HG02623 (cell line): Measurements from ENCODE around the gene GNAO1.
"Not testable (repeated sequence)": the region's sequence is repeated elsewhere in the genome, so short reads cannot be mapped to it uniquely, and the experiment has no call there.

Source experiments
- ATAC-seq: cut with Tn5 transposase; IDR thresholded peaks from one replicate; pipeline ENCODE4 v1.9.1; 2021; ENCODE audit warnings: moderate library complexity; ENCODE audit not compliant: unreplicated experiment

The GNAO1 gene

DNA sequence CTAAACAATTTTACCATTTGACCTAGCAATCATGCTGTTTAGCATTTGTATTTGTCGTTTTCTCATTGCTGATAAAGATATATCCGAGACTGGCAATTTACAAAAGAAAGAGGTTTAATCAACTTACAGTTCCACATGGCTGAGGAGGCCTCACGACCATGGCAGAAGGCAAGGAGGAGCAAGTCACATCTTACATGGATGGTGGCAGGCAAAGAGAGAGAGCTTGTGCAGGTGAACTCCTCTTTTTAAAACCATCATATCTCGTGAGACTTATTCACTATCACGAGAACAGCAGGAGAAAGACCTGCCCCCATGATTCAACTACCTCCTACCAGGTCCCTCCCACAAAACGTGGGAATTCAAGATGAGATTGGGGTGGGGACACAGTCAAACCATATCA lies 187.8 kb downstream of the GNAO1 start:
- not testable (repeated sequence) for ATAC-seq

DNA sequence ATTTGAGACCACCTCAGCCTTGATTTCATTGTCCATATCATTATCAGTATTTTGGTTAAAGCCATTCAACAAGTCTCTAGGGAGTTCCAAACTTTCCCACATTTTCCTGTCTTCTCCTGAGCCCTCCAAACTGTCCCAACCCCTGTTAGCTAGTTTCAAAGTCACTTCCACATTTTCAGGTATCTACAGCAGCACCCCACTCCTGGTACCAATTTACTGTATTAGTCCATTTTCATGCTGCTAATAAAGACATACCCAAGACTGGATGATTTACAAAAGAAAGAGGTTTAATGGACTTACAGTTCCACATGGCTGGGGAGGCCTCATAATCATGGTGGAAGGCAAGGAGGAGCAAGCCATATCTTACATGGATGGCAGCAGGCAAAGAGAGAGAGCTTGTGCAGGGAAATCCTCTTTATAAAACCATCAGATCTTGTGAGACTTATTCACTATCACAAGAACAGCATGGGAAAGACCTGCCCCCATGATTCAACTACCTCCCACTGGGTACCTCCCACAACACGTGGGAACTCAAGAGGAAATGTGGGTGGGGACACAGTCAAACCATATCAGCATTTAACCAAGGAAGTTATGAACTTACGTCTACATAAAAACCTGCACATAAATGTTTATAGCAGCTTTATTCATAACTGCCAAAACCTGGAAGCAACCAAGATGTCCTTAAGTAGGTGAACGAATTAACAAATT lies 189.6 kb downstream of the GNAO1 start:
- not testable (repeated sequence) for ATAC-seq

DNA sequence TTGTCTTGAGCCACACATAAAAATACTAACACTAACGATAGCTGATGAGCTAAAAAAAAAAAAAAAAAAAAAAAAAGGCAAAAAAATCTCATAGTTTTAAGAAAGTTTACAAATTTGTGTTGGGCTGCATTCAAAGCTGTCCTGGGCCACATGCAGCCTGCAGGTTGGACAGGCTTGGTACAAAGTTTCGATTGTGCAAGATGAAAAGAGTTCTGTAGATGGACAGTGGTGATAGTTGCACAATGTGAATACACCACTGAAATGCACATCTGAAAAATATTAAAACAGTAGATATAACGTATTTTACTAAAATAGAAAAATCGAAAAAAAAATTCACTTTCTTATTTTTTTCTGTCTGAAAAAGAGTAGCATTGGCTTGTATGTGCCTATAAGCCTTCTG lies 191.2 kb downstream of the GNAO1 start:
- no peak for ATAC-seq

DNA sequence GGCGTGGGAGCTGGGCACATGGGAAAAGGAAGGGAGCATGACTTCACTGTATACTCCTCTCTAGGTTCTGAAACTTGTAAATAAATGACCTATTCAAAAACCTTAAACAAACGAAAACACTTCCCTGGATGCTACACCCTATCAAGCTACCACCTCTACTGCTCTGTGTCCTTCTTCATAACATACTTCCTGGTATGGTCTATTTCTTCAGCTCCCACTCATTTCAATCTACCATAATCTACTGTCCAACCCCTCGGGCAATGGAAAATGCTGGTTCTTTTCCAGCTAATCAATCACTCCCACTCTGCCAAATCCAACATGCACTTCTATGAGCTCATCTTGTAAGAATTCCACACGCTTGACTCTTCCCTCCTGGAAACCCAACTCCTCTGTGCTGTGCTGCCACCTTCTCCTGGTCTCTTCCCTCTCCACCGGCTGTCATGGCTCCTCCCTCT lies 191.6 kb downstream of the GNAO1 start:
- ATAC-seq: no peak

DNA sequence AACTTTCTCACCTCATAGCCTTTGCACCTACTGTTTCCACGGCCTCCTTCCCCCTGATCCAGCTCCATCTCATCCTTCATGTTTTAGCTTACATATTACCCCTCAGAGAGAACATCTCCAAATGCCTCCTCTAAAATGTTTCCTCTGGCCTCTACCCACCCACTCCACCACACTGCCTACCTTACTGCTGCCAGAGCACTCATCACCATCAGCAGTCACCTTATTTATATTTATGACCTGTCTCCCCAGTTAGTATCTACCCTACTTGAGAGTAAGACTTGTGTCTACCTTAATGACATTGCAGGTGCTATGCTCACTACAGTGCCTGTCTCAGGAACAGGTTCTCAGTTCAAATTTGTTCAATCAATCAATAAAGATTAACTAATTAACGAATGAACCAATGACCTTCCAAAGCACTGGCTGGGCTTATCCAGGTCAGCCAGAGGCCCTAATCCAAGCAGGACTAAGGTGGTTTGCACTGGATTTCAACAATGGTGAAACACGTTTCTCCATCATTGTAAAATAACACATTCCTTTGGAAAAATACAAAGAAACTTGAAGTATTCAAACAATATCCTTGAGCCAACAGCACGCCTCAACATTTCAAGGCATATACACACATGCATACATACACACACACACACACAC lies 192.9 kb downstream of the GNAO1 start:
- no peak for ATAC-seq

DNA sequence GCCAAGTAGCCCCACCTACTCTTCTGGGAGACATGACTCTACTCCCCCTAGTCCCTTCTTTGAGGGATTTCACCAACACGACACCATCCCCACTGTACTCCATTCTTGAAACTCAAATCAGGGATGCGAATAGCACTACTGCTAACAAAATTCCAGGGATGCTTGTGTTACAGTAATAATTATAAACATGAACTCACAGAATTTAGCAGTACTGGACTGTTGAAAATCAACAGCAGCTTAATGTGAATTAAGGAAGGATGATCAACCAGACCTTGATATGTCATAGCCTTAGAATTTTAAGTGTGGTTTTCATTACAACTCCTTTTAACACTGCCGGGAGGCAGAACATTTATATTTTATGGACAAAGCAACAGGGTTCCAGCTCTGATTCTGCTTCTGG lies 196.1 kb downstream of the GNAO1 start:
- ATAC-seq: no peak

DNA sequence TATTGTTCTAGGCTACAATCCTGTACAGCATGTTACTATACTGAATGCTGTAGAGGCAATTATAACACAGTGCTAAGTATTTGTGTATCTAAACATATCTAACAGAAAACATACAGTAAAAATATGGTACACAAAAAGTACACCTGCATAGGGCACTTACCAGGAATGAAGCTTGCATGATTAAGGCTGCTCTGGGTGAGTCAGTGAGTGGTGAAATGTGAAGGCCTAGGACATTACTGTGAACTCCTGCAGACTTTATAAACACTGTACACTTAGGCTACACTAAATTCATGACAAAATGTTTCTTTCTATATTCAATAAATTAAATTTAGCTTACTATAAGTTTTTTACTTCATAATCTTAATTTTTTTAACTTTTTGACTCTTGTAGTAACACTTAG lies 196.9 kb downstream of the GNAO1 start:
- no peak for ATAC-seq

DNA sequence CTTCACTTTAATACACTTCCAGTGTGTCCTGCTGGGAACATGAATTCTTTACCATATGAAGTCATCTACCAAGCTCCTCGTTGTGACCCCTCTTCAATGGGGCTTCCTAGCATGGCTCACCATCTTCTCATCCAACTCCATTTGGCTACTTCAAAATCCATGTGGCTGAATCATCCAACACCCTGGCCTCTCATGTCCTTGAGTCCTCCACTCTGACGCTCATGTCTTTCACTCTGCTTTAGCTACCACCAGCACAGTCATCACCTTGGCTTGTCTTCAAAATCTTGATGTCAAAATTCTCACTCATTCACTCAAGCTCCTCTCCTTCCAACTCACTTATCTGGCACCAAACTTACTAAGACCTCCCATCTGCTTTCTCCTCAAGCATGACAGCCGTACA lies 198.3 kb downstream of the GNAO1 start:
- ATAC-seq: no peak

DNA sequence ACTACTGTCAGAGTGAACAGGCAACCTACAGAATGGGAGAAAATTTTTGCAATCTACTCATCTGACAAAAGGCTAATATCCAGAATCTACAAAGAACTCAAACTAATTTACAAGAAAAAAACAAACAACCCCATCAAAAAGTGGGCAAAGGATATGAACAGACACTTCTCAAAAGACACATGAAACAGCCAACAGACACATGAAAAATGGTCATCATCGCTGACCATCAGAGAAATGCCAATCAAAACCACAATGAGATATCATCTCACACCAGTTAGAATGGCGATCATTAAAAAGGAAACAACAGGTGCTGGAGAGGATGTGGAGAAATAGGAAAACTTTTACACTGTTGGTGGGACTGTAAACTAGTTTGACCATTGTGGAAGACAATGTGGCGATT lies 205.4 kb downstream of the GNAO1 start:
- not testable (repeated sequence) for ATAC-seq

DNA sequence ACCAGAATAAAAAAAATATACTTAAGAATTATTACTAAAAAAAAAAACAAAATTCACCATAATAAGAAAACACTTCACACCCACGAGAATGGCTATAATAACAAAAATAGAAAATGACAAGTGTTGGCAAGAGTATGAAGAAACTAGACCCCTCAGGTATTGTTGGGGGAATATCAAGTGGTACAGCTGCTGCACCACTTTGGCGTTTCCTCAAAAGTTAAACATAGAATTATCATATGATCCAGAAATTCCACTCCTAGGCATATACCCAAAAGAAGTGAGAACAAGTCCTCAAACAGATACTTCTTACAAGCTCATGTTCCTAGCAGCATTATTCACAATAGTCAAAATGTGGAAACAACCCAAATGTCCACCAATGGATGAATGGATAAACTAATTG lies 207.8 kb downstream of the GNAO1 start:
- no peak for ATAC-seq

DNA sequence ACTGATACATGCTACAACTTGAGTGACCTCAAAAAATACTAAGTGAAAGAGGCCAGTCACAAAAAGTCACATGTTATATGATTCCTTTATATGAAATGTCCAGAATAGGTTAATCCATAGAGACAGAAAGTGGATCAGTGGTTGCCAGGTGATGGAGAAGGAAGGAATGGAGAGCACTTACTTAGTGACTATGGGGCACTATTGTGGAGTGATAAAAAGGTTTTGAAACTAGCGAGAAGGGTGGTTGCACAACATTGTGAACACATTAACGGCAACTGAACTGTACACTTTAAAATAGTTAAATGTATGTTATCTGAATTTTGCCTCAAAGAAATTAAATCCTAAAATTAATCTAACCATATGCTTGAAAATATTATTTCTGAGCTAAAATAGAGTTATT lies 208.2 kb downstream of the GNAO1 start:
- ATAC-seq: no peak

DNA sequence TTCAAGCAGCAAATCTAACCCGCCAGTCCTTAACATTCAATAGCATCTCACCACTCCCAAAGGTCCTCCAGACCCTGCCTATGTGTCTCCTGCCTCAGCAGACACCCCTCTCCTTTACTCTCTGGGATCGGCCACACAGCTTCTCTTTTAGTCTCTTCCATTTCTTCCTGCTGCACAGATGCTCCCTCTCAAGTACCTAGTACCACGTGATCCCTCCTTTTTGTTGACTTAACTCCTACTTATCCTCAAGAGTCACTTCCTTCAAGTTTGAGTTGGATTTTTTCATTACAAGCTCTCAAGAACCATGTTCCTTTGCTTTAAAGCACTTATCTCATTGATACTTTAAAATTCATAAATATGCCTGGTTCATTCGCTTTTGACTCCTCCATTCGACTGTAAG lies 209.2 kb downstream of the GNAO1 start:
- no peak for ATAC-seq

DNA sequence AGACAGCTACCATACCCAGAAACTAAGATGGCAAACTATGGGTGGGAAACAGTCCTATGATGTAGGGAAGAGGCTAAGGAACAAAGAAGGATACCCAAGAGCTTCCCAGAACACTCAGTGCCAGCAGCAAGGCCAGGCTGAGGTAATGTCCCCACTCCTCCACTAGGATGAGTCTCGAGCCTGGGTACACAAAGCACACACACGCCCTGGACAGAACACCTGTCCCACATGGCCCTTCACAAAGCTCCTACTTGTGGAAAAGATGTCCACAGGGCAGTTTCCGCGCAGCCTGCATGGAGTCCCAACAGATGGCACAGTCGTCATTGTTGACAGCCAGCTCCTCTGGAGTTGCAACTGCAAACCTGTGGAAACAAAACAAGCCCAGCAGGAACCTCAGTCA lies 210.2 kb downstream of the GNAO1 start:
- no peak for ATAC-seq

DNA sequence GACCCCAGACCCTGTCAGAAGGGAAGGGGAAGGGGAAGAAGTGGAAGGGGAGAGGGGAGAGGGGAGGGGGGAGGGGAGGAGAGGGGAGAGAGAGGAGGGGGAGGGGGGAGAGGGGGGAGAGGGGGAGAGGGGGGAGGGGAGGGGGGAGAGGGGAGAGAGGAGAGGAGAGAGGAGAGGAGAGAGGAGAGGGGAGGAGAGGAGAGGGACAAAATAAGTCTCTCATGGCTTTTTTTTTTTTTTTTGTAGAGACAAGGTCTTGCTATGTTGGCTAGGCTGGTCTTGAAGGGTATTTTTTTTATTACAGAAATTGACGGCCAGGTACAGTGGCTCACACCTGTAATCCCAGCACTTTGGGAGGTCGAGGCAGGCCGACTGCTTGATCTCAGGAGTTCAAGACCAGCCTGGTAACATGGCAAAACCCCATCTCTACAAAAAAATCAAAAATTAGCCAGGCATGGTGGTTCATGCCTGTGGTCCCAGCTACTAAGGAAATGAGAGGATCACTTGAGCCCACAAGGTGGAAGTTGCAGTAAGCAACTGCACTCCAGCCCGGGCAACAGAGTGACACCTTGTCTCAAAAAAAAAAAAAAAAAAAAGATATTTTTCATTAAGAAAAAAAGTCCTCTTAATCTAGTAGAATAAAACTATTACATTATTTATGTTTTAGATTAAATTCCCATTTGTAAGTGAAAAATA lies 214.8 kb downstream of the GNAO1 start:
- no peak for ATAC-seq
